HPDE6-E6E7 (cell line): ENCODE data around the gene P4HA1.

ENCODE experiments used
- DNase-seq: peaks from one replicate; pipeline ENCODE4 v3.0.0; 2011; ENCODE audit warnings: missing footprints; ENCODE audit errors: extremely low spot score

P4HA1 gene

GRCh38 chr10:72980348-72980747, 116.3 kb downstream of the P4HA1 start:
- DNase-seq = no peak

GRCh38 chr10:72979709-72980108, 117.0 kb downstream of the P4HA1 start:
- DNase-seq = no peak

- DNase-seq = no peak
Observed at GRCh38 chr10:72976886-72977285, 119.8 kb downstream of the P4HA1 start.
